NK-92 treated with Interleukin-12 subunit alpha and Interleukin-12 subunit beta, amount 100 ng/mL, for 24 hours (cell line): Measurements from ENCODE around the gene IL1A.

Experiments
- DNase-seq: peaks from one replicate; lab custom pipeline; 2025; lab: John Stamatoyannopoulos, UW

The IL1A gene

DNA sequence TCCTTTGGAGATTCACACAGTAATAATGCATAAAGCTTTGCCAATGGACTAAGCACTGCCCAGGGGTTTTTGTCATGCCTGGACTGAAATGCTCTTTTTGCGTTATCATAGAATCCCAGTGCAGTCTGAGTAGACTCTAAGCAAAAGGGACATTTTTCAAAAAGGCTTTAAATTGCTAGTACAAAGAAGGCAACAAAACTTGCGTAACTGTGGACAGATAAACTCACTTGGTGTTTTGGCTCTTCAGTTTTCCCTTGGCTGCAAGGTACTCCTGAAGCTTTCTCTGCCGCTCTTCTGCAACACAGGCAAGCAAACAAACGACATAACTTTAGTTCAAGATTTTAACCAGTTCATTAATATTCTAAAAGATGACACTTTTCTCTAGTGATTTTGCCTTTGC is 22.0 kb downstream of the IL1A start:
- DNase-seq: no peak

DNA sequence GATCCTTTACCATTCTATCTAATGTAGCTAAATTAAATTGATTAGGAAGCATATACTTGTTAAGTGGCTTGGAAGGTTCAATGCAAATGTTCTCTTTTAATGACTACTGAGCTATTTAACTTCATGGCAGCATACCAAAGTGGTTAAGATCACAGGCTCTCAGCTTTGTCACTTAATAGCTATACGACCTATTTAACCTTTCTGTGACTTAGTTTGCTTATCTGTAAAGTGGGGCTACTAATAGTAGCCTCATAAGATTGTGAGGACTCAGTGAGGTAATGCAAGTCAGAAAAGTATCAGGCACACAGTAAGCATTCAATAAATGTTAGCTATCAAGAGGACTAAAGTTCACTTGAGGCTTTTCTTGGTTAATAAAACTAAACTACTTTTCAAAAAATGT is 24.1 kb downstream of the IL1A start:
- no peak for DNase-seq

DNA sequence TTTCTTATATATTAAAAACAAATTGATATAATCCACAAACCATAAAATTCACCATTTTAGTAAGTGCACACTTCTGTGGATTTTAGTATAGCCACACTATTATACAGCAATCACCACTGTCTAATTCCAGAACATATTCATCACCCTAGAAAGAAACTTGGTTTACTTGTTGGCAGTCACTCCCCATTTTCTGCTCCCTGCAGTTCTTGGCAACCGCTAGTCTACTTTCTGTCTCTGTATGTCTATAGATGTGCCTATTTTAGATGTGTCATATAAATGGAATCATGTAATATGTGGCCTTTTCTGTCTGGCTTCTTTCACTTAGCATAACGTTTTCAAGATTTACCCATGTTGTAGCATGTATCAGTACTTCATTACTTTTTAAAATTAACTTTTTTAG is 25.6 kb downstream of the IL1A start:
- no peak for DNase-seq

DNA sequence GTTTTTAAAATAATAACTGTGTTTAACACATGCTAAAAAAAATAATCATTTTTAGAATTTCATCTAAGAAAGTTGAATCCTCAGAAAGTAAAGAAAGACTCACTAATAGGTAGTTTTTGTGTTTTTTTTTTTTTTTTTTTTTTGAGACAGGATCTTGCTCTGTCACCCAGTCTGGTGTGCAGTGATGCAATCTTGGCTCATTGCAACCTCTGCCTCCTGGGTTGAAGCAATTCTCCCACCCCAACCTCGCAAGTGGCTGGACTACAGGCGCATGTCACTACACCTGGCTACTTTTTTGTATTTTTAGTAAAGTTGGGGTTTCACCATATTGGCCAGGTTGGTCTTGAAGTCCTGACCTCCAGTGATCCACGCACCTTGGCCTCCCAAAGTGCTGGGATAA is 27.0 kb downstream of the IL1A start:
- peak; percentile 59 for DNase-seq

DNA sequence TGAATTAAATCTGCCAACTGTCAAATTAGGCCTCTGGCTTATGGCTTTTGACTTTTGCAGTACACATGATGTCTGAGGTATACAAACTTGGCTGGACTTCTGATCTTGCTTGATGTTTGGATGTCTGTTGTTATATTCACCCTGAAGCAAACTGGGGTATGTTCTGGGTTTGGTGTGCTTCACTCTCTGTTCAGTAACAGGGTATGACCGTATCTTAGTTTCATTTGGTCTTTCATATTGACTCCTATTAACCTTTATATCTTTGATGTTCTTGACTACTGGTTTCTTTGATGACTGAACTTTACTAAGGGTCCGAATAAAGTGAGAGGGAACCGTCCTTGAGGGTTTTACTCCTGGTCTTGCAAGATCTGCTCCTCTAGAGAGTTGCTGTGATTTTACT is 28.1 kb downstream of the IL1A start:
- no peak for DNase-seq

DNA sequence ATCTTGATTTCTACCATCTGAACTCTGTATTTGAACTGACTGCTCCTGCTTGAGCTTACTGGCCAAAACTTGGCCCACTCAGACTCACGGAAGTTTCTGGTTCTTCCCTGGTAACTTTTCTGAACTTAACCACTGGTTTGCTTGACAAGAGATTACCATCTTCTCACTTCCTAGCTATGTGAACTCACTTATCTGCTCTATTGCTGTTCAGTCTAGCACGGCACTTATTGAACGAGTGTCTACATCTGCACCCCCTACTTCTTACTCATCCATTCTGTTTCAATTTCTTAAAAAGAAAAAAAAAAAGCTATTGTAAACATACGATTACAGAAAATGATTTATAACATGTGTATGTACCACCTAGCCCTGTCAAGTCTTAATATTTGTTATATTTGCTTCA is 28.8 kb downstream of the IL1A start:
- DNase-seq: no peak

DNA sequence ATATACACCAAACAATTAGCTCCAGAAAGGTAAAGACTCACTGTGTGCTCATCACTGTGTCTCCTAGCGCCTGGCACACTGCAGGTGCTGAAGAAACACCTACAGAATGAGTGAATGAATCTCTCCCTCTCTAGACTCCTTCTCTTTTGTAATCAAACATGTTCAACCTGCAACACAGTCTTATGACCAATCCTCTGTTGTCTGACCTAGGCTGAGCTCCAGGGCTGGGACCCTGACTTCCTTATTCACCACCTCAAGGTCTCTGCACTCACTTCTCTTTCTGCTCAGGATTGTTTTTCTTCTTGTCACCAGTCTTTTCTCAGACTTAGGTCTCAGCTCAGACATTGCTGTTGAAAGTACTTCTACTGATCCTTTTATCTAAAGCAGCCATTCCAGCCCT is 29.7 kb downstream of the IL1A start:
- DNase-seq: no peak

DNA sequence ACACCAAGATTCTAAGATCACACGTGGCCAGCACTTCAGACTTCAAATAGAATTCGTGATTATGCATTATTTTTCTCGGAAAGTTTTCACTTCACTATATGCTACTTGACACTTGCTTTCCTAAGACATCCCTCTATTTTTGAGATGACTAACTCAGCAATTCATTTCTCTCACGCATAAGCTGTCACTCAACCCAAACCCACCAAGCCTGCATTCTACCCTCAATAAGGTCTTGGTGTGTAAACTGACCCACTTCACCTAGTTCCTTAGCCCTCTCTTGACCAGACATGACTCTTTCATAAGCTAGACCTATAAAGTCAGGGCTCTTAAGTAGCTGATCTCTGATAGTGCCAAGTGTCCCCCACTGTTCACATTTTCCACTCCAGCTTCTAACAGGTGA is 31.6 kb downstream of the IL1A start:
- DNase-seq: no peak

DNA sequence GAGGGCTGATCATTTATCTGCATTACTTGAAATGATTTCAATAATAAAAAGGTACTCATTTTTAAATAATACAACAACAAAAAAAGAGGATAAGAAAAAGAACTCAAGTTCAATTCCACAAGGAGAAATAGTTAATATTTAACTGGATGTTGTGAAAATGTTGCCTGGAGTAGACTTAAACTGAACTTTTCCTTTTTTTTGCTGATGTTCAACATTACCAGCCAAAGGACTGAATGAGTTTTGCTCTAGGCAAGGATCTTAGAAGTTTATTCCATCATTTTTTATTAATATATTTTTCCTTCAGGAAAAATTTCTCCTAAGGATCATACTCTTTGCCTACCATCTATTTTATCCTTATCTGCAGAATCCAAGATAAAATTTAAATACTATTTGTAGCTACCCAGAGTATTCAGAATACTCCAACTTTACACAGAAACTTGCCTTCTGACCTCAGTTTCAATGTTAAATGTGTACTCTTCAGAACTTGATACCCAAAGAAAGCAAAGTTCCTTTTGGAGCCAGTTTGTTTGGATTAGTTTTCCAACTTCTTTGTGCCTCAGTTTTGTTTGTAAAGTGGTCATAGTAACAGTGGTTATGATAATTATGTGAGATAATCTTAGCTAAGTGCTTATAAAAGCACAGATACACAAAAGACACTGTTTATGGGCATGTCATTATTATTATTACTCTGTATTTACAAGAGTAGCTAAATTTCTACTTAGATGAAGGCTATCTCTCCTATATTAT is 32.7 kb downstream of the IL1A start:
- DNase-seq: no peak

DNA sequence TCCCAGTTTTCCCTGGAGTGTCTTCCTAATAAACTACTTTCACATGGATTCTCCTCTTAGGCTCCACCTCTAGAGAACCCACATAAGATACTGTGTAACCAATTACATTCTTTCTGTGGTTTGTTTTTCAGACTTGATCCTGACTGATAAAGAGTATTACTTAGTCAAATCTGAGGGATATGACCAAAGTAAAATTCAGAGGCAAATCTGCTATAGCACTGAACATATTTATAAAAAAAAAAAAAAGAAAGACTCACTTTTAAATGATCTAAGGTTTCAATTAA is 33.8 kb downstream of the IL1A start:
- DNase-seq: no peak

DNA sequence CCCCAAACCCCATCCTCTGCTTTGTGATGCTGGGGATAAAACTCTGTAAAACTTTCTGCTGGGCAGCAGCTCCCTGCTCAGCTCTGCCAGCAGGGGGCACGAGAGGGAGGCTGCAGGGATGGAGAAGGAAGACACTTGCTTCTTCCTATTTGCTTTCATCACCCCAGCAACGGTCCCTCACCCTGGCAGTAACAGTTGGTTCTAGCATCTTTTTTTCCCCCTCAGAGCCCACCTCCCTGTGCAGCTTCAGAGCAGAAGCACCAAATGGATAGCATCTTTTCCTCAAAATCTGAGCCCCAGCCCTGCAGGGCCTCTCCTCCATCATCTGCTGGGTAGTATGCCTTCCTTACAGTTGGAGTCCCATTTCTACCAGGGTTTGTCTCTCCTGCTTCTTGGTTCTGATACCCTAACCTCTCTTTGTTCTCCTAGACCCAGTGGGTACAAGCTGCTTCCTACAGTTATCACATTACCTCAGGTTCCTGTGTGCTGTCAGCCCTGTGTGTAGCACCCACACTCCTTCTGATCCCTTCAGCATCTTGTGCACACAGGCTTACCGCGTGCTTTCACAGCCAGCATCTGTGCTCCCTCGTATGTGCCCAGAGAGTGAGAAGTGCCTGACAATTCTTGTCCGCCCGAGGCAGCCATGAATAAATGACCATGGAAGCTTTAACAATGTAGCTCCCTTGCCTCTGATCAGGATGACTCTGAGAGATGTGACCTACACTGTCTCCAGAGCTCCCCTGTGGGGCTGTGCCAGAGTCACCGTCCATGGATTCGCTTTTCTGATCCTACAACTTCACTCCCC is 34.3 kb downstream of the IL1A start:
- peak; percentile 74 for DNase-seq

DNA sequence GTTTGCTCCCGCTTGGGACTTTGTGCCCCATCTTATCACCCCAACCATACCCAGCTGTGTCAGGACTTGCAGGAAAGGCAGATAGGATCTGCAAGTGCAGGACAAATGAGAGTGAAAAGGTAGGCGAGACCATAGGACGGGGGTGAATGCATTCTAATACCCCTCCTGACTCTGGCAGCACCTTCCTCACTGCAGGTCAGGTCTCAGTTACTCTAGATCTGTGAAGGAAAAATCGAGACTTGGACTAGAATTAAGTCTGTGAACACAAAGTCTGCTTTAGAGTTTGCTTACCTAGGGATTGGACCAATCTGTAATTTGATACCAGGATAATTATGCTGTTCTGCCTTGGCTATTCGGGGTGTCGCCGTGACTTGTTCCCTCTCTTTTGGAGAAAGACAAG is 43.8 kb downstream of the IL1A start:
- DNase-seq: no peak

DNA sequence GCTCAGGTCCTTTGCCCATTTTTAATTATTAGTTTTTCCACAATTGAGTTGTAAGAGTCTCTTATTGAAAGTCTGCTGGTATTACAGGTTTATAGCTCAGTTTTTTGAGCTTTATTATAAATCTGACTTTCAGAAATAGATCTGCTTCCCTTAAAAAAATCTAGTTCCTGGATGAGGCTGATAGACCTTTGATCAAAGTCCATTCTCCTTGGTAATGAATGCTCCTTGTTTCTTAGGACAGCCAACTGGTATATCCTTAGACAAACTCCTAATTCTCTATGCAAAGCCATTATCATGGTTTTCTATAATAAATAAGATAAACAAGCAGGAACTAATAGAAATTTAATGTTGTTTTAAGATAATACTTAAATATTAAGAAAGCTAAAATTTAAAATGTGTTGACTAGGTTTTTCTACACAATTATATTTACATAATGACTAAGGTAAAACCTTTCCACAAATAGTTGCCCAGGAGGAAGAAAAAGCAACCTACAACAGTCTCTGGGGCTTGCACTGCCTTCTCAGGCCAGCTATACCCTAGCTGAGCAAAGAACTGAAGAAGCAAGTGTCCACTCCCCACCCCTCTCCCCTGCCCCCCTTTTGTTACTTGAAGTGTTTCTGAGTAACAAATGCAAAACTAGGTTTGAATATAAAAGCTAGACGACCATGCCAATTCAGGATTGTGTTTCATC is 46.6 kb downstream of the IL1A start:
- DNase-seq: no peak

DNA sequence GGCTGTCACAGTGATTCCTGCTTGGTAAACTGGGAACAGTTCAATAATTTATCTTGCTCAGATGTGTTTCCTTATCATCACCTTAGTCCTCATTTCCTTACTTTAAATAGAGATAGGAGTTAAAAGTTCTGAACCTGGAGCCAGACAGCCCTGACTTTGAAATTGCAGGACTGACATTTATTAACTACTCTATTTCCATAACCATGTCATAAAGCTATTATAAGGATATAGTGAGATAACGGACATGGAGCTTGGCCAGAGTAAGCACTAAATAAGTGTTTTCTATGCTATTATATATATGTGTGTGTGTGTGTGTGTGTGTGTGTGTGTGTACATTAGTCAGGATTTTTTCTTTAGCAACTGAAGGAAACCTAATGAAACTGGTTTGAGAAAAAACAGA is 50.4 kb downstream of the IL1A start:
- no peak for DNase-seq

DNA sequence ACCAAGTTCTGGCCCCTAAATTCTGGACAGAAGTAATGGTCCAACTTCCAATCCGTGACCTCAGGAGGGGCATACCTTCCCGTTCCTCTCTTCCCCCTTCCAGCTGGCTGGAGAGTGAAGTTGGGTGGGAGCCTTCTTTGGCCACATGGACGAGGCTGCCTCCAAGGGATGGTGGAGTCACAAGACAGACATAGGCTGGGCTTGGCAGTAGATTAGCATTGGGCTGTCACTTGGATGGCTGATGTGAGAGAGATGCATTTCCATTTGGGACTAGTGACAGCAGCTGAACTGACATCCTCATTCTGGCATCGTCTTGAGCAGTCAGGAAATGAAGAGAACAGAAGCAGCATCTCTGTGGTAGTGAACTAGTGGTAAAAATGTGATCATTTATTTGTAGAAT is 50.8 kb downstream of the IL1A start:
- no peak for DNase-seq

DNA sequence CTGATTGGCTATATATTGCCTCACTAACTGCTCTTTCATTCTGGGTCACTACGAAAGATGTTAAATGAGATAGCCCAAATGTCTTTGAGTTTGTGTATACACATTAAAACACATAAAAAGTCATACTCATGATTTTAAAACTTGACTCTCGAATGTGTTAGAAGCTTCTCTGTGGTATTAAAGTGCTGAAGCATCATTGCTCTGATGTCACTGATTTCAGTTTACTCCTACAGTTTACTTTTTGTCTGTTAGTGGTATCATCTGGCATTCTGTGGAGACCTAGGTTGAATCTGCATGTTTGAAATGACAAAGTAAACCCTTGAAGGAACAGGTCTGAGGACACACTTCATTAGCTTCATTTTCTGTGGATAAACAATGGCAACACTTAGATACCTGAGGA is 52.8 kb downstream of the IL1A start:
- DNase-seq: no peak

DNA sequence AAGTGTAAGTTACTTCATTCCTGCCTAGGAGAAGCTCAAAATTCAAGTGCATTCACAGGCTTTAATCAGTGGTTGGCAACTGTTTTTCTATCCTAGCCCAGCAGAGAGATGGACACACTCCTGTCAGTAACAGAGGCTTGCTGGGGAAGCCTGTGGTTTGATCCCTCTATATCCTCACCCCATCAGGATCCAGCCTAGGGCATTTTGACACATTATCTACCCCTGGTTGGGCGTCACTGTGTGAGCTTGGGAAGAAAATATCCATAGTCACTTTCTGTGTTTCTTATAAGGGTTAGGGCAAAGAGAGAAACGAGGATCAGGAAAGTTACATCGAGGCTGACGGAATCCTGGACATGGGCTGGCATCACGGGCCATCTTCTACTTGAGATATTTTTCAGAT is 53.5 kb downstream of the IL1A start:
- DNase-seq: no peak

DNA sequence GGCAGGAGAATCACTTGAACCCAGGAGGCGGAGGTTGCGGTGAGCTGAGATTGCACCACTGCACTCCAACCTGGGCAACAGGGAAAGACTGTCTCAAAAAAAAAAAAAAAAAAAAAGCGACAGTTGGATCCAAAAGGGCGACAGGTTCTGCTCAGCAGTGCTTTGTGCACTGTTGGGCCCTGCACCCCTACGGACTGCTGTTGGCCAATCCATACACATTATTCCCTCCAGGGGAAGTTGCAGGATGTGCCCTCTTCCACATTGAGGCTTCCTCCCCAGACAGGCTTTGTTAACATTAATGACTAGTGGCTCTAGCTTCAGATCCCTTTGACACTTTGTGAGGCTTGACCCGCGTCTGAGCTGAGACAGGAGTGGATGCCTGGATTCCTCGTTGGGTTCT is 54.1 kb downstream of the IL1A start:
- no peak for DNase-seq

DNA sequence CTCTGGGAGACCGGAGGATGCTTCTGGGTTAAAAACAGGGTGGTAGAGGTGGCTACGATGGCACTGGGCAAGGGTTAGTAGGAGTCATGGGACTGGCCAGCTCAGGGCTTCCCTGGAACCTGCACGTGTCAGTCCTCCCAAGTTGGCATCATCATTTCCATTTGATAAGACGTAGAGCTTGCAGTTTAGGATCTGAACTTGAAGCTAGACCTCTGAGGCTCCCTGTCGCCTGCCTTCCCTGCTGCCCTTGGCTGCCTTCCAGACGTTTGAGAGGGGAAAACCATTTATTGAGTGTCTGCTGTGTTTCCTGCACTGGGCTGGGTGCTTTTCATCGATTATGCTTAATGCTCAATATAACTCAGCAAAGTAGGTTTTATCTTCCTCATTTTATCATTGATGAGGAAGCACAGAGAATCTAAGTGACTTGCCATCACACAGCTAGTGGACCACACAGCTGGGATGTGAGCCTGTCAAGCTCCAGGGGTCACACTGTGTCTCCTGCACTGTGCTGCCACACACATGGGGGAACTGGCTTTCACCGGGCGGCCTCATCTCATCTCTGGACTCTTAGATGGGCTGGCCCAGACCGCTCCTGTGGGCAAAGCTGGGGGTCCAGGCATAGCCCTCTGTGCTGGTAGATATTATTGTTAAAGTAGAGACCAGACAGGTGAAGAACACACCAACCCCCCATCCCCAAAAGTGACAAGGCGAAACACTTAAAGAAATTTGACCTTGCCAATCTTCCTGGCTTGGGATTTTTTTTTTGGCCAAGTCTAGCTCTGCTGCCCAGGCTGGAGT is 55.7 kb downstream of the IL1A start:
- DNase-seq: no peak

DNA sequence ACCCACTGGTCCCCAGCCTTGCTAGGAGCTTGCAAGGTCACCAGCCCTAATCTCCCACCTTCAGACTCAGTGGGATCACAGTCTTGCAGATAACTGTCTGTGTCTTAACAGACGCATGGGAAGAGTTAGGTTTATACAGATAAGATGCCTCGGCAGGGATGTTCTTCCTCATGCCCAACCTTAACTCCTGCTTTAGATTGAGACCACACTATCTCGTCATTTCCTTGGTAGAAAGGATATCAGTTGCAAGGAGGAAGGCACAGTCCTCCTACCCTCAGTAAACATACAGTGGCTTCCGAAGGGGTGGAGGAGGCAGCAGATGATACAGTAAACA is 56.3 kb downstream of the IL1A start:
- DNase-seq: no peak

DNA sequence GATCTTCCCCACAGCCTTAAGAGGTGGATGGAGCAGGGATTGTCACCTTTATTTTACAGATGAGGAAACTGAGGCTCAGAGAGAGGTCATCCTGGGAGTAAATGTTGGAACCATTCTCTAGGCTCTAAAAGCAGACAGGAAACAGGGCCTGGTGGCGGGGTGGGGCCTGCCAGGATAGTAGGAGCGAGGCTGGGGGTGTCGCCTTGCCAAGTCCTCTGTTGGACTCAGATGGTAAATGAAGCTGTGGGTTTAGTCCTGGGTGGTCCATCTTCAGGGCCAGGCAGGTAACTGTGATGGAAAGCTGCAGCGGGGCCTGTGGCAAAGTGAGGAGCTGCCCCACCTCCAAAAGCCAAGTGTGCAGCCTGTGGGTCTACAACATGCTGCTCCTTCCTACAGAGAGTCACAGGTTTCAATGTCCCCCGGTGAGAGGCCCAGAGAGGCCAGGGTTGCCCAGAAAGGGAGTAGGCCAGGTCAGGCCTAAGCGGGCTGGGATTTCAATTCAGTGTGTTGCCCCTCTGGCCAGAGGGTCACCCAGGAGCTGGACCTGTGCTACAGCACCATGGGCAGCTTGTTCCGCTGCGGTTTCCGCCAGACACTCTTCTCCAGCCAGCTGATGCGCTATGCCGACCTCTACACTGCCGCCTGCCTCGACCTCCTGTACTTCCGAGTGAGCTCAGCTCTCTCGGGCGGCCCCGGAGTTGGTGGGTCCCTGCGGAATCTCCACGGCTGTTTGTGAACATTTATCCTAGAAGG is 56.8 kb downstream of the IL1A start:
- DNase-seq: no peak
